Measurements from ENCODE around the gene MSLN. TPM values are rescaled to one million over a fixed set of nuclear protein-coding genes. Genes with fewer than 3 reads are reported as not detected.

MSLN gene
- total and polyA plus RNA-seq, 2 experiments from 2014 or later, result 0.10 TPM; not detected in 1

- Histone ChIP-seq H2AFZ (no peak overlapping the region), H4K20me1 (replicated peaks; ENCODE audit: insufficient read depth) (peaks cover 15% of the 10 kb centered on the region), H3K4me1 (ENCODE audit: insufficient read depth) (no peaks in the 10 kb centered on the region), H3K9me2 (ENCODE audit: insufficient read depth) (no peaks in the 10 kb centered on the region), H3K79me2 (replicated peaks; ENCODE audit: insufficient read depth) (peaks cover 11% of the 10 kb centered on the region; the same call in 1 of the 2 replicates), H3K36me3 (ENCODE audit: insufficient read depth) (no peaks in the 10 kb centered on the region; the same call in 1 of the 2 replicates), H3K4me3 (no peak overlapping the region), H3K4me2 (no peak overlapping the region), H3K27ac (ENCODE audit: low read depth) (no peak overlapping the region), H3F3A (replicated peaks; ENCODE audit: low read depth) (no peaks in the 10 kb centered on the region), H3K27me3 (ENCODE audit: insufficient read depth) (no peaks in the 10 kb centered on the region)
- DNase-seq (ENCODE audit: low spot score), result no peak
- Mint-ChIP-seq H3K4me3 (no peak overlapping the region), H3K27me3 (ENCODE audit: insufficient read depth, low read depth, poor library complexity) (peaks cover 7% of the 10 kb centered on the region), H3K4me1 (no peaks in the 10 kb centered on the region), H3K9me3 (no peaks in the 10 kb centered on the region; the same call in 2 of the 3 replicates), H3K36me3 (ENCODE audit: low read depth) (peaks cover 27% of the 10 kb centered on the region), H3K27ac (no peak overlapping the region)
- ATAC-seq, result no peak
- TF ChIP-seq ZNF331 (CRISPR knock-in tag; IDR thresholded peaks at IDR 0.05; ENCODE audit: low read depth), result no peak
- no peak for TF ChIP-seq EZH2phosphoT487 (IDR thresholded peaks at IDR 0.05; ENCODE audit: unreplicated experiment)
- no peak for TF ChIP-seq POLR2AphosphoS5 (IDR thresholded peaks at IDR 0.05; ENCODE audit: low read depth)
- TF ChIP-seq, protein P1, sequence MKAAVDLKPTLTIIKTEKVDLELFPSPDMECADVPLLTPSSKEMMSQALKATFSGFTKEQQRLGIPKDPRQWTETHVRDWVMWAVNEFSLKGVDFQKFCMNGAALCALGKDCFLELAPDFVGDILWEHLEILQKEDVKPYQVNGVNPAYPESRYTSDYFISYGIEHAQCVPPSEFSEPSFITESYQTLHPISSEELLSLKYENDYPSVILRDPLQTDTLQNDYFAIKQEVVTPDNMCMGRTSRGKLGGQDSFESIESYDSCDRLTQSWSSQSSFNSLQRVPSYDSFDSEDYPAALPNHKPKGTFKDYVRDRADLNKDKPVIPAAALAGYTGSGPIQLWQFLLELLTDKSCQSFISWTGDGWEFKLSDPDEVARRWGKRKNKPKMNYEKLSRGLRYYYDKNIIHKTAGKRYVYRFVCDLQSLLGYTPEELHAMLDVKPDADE (IDR thresholded peaks at IDR 0.05), result no peak
- TF ChIP-seq CTCF (conservative IDR thresholded peaks at IDR 0.05; ENCODE audit: low read depth in 2 of 2), result no peak
- TF ChIP-seq STAT1 (IDR thresholded peaks at IDR 0.05; ENCODE audit: unreplicated experiment), result no peak
- no peak for TF ChIP-seq NANOG (IDR thresholded peaks at IDR 0.05; ENCODE audit: borderline replicate concordance)
- TF ChIP-seq, protein P2, sequence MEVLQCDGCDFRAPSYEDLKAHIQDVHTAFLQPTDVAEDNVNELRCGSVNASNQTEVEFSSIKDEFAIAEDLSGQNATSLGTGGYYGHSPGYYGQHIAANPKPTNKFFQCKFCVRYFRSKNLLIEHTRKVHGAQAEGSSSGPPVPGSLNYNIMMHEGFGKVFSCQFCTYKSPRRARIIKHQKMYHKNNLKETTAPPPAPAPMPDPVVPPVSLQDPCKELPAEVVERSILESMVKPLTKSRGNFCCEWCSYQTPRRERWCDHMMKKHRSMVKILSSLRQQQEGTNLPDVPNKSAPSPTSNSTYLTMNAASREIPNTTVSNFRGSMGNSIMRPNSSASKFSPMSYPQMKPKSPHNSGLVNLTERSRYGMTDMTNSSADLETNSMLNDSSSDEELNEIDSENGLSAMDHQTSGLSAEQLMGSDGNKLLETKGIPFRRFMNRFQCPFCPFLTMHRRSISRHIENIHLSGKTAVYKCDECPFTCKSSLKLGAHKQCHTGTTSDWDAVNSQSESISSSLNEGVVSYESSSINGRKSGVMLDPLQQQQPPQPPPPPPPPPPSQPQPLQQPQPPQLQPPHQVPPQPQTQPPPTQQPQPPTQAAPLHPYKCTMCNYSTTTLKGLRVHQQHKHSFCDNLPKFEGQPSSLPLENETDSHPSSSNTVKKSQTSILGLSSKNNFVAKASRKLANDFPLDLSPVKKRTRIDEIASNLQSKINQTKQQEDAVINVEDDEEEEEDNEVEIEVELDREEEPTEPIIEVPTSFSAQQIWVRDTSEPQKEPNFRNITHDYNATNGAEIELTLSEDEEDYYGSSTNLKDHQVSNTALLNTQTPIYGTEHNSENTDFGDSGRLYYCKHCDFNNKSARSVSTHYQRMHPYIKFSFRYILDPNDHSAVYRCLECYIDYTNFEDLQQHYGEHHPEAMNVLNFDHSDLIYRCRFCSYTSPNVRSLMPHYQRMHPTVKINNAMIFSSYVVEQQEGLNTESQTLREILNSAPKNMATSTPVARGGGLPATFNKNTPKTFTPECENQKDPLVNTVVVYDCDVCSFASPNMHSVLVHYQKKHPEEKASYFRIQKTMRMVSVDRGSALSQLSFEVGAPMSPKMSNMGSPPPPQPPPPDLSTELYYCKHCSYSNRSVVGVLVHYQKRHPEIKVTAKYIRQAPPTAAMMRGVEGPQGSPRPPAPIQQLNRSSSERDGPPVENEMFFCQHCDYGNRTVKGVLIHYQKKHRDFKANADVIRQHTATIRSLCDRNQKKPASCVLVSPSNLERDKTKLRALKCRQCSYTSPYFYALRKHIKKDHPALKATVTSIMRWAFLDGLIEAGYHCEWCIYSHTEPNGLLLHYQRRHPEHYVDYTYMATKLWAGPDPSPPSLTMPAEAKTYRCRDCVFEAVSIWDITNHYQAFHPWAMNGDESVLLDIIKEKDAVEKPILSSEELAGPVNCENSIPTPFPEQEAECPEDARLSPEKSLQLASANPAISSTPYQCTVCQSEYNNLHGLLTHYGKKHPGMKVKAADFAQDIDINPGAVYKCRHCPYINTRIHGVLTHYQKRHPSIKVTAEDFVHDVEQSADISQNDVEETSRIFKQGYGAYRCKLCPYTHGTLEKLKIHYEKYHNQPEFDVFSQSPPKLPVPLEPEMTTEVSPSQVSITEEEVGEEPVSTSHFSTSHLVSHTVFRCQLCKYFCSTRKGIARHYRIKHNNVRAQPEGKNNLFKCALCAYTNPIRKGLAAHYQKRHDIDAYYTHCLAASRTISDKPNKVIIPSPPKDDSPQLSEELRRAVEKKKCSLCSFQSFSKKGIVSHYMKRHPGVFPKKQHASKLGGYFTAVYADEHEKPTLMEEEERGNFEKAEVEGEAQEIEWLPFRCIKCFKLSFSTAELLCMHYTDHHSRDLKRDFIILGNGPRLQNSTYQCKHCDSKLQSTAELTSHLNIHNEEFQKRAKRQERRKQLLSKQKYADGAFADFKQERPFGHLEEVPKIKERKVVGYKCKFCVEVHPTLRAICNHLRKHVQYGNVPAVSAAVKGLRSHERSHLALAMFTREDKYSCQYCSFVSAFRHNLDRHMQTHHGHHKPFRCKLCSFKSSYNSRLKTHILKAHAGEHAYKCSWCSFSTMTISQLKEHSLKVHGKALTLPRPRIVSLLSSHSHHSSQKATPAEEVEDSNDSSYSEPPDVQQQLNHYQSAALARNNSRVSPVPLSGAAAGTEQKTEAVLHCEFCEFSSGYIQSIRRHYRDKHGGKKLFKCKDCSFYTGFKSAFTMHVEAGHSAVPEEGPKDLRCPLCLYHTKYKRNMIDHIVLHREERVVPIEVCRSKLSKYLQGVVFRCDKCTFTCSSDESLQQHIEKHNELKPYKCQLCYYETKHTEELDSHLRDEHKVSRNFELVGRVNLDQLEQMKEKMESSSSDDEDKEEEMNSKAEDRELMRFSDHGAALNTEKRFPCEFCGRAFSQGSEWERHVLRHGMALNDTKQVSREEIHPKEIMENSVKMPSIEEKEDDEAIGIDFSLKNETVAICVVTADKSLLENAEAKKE (CRISPR knock-in tag; IDR thresholded peaks at IDR 0.05), result no peak
- TF ChIP-seq ZNF114 (CRISPR knock-in tag; IDR thresholded peaks at IDR 0.05), result no peak
- TF ChIP-seq EZH2 (IDR thresholded peaks at IDR 0.05; ENCODE audit: low read depth, unreplicated experiment), result no peak
- no peak for TF ChIP-seq JUNB (IDR thresholded peaks at IDR 0.05; ENCODE audit: unreplicated experiment)
- TF ChIP-seq CREB1 (CRISPR knock-in tag; IDR thresholded peaks at IDR 0.05; ENCODE audit: low read depth), result no peak
- TF ChIP-seq REST (IDR thresholded peaks at IDR 0.05; ENCODE audit: unreplicated experiment), result no peak
Observed at GRCh38 chr16:792221-792995, 31.9 kb downstream of the MSLN start.
